Liver (tissue), 9 donors: Measurements from ENCODE around the gene KIF12. TPM values are rescaled to one million over a fixed set of nuclear protein-coding genes. Genes with fewer than 3 reads are reported as not detected.

ENCODE experiments used
- DNase-seq: peaks from one replicate; pipeline ENCODE4 v3.0.0-alpha.2; 2017; ENCODE audit warnings: low spot score
- H3K27ac ChIP-seq, 2 donors: one replicate each; pipeline ENCODE4 v1.7.0; 2013; ENCODE audit warnings: inconsistent platforms in 2 of 2, low read length in 2 of 2, control low read depth in 1 of 2, low read depth in 1 of 2, mild to moderate bottlenecking in 1 of 2
- H3K27me3 ChIP-seq, 4 donors: one replicate each; pipeline versions ENCODE4 v1.6.1 to v1.7.0; 2013; ENCODE audit warnings: low read length in 3 of 4, inconsistent platforms in 1 of 4, mild to moderate bottlenecking in 1 of 4, moderate library complexity in 1 of 4; ENCODE audit not compliant: control insufficient read depth in 4 of 4, insufficient read depth in 4 of 4
- H3K36me3 ChIP-seq, 4 donors: one replicate each; pipeline versions ENCODE4 v1.6.1 to v1.7.0; 2013; ENCODE audit warnings: low read length in 3 of 4, mild to moderate bottlenecking in 3 of 4, low read depth in 1 of 4, moderate library complexity in 1 of 4; ENCODE audit not compliant: control insufficient read depth in 4 of 4, insufficient read depth in 3 of 4
- H3K4me1 ChIP-seq, 4 donors: one replicate each; pipeline versions ENCODE4 v1.6.1 to v1.7.0; 2013; ENCODE audit warnings: low read length in 3 of 4, mild to moderate bottlenecking in 3 of 4, moderate library complexity in 1 of 4; ENCODE audit not compliant: control insufficient read depth in 4 of 4, insufficient read depth in 4 of 4
- H3K4me3 ChIP-seq, 3 donors: one replicate each; pipeline versions ENCODE4 v1.6.1 to v1.7.0; 2013; ENCODE audit warnings: low read length in 3 of 3, control low read depth in 1 of 3, low read depth in 1 of 3, mild to moderate bottlenecking in 1 of 3
- H3K9ac ChIP-seq, 2 donors: one replicate each; pipeline ENCODE4 v1.7.0; 2013; ENCODE audit warnings: low read length in 2 of 2, mild to moderate bottlenecking in 2 of 2, moderate library complexity in 2 of 2, control low read depth in 1 of 2, low read depth in 1 of 2
- H3K9me3 ChIP-seq, 4 donors: one replicate each; pipeline versions ENCODE4 v1.6.1 to v1.7.0; 2013; ENCODE audit warnings: low read length in 3 of 4; ENCODE audit not compliant: control insufficient read depth in 4 of 4
- ATF3 ChIP-seq: IDR thresholded peaks from 2 replicates; pipeline ENCODE4 v1.6.1; 2016; ENCODE audit warnings: antibody characterized with exemption
- CTCF ChIP-seq: fragments of 150-350 bp; IDR thresholded peaks from 2 replicates; pipeline ENCODE4 v1.5.1; 2017; ENCODE audit warnings: improper control_type of control experiment, low read depth, low read length; ENCODE audit not compliant: missing input control
- EGR1 ChIP-seq, 2 donors: IDR thresholded peaks; 2 replicates each; pipeline ENCODE4 v1.6.1; 2016 to 2018; ENCODE audit warnings: antibody characterized with exemption in 2 of 2, low read depth in 2 of 2
- FOXA1 ChIP-seq: IDR thresholded peaks from 2 replicates; pipeline ENCODE4 v1.6.1; 2016; ENCODE audit warnings: antibody characterized with exemption
- FOXA2 ChIP-seq: IDR thresholded peaks from 2 replicates; pipeline ENCODE4 v1.6.1; 2016; ENCODE audit warnings: antibody characterized with exemption
- GABPA ChIP-seq, 2 donors: IDR thresholded peaks in 1 of 2; conservative IDR thresholded peaks in 1 of 2; 2 replicates each; pipeline ENCODE4 v1.6.1; 2016; ENCODE audit warnings: antibody characterized with exemption in 2 of 2, mild to moderate bottlenecking in 1 of 2, moderate library complexity in 1 of 2
- HNF4A ChIP-seq, 2 donors: conservative IDR thresholded peaks; 2 replicates each; pipeline ENCODE4 v1.6.1; 2016; ENCODE audit warnings: antibody characterized with exemption in 2 of 2, mild to moderate bottlenecking in 2 of 2
- HNF4G ChIP-seq: IDR thresholded peaks from 2 replicates; pipeline ENCODE4 v1.6.1; 2016; ENCODE audit warnings: antibody characterized with exemption
- JUND ChIP-seq, 2 donors: IDR thresholded peaks; 2 replicates each; pipeline ENCODE4 v1.6.1; 2016; ENCODE audit warnings: antibody characterized with exemption in 2 of 2
- MAX ChIP-seq: IDR thresholded peaks from 2 replicates; pipeline ENCODE4 v1.6.1; 2016; ENCODE audit warnings: antibody characterized with exemption
- NR2F2 ChIP-seq: IDR thresholded peaks from 2 replicates; pipeline ENCODE4 v1.6.1; 2016; ENCODE audit warnings: antibody characterized with exemption
- RAD21 ChIP-seq, 2 donors: IDR thresholded peaks; 2 replicates each; pipeline ENCODE4 v1.6.1; 2016; ENCODE audit warnings: antibody characterized with exemption in 2 of 2, mild to moderate bottlenecking in 2 of 2
- REST ChIP-seq: IDR thresholded peaks from 2 replicates; pipeline ENCODE4 v1.6.1; 2016; ENCODE audit warnings: antibody characterized with exemption, mild to moderate bottlenecking
- RXRA ChIP-seq, 2 donors: IDR thresholded peaks; 2 replicates each; pipeline ENCODE4 v1.6.1; 2017 to 2018; ENCODE audit warnings: antibody characterized with exemption in 2 of 2, mild to moderate bottlenecking in 1 of 2
- SP1 ChIP-seq: IDR thresholded peaks from 2 replicates; pipeline ENCODE4 v1.6.1; 2018; ENCODE audit warnings: antibody characterized with exemption, mild to moderate bottlenecking
- TAF1 ChIP-seq: conservative IDR thresholded peaks from 2 replicates; pipeline ENCODE4 v1.6.1; 2016; ENCODE audit warnings: antibody characterized with exemption, mild to moderate bottlenecking
- YY1 ChIP-seq: IDR thresholded peaks from 2 replicates; pipeline ENCODE4 v1.6.1; 2016; ENCODE audit warnings: antibody characterized with exemption, mild to moderate bottlenecking
- ZBTB33 ChIP-seq: IDR thresholded peaks from 2 replicates; pipeline ENCODE4 v1.6.1; 2016; ENCODE audit warnings: antibody characterized with exemption
- WGBS: extraction: QIAGEN DNeasy Blood & Tissue Kit; methylation state at CpG from one replicate; pipeline ENCODE4 v1.1.7; 2013; 5-methylcytosine and 5-hydroxymethylcytosine counted together
- polyA plus RNA-seq, 2 donors: library from polyadenylated mRNA; stranded (reverse) in 1 of 2; unstranded in 1 of 2; fragments of 200-250 nt in 1 of 2; fragments of >200 nt in 1 of 2; fragmentation: Nextera tagmentation in 1 of 2; extraction: Ambion mirVana in 1 of 2; gene quantifications; one replicate each; pipeline versions ENCODE4 v1.2.1 to v1.2.3, GENCODE V29; 2013 to 2015
- total RNA-seq, 2 donors: library from RNA; depleted of rRNA; stranded (reverse); fragments of >200 nt; gene quantifications; one replicate each; pipeline ENCODE4 v1.2.3, GENCODE V29; 2014
- donor health status: healthy.
- donor health status: healthy.
- donor health status: healthy.
- donor health status: healthy.
- donor health status: healthy.

The KIF12 gene
- total and polyA plus RNA-seq, 4 donors: 2.9 to 11.8 (median 7.7) TPM

- Histone ChIP-seq H3K9ac (no peak overlapping the region), H3K27me3 (no peaks in the 10 kb centered on the region), H3K4me1 (no peaks in the 10 kb centered on the region), H3K36me3 (peaks cover 5 to 12% (median 12%) of the 10 kb centered on the region in 4 donors), H3K4me3 (no peak overlapping the region), H3K27ac (no peak overlapping the region), H3K9me3 (no peaks in the 10 kb centered on the region)
- peak; percentile 2 for DNase-seq
- WGBS: 95% methylated on average over 7 of the region's 7 CpGs
- TF ChIP-seq RAD21 (IDR thresholded peaks at IDR 0.05) (no peak), SP1 (no peak), REST (no peak), YY1 (no peak), FOXA1 (no peak), ZBTB33 (no peak), TAF1 (no peak), EGR1 (IDR thresholded peaks at IDR 0.05; ENCODE audit: low read depth in 2 of 2) (no peak), CTCF (no peak), HNF4G (no peak), MAX (no peak)
These were observed 43.2 kb downstream of the KIF12 start for GRCh38 chr9:114055894-114056293.

GRCh38 chr9:114055061-114055460 lies 44.0 kb downstream of the KIF12 start:
- DNase-seq: peak; percentile 17

More at GRCh38 chr9:114055061-114055460, 44.0 kb downstream of the KIF12 start:
- H3K9me3 ChIP-seq: no peaks in the 10 kb centered on the region
- WGBS: 93% methylated on average over 18 of the region's 18 CpGs
- no peaks in the 10 kb centered on the region for H3K27me3 ChIP-seq
- no peak overlapping the region for H3K4me3 ChIP-seq
- no peaks in the 10 kb centered on the region for H3K4me1 ChIP-seq
- no peak overlapping the region for H3K9ac ChIP-seq
- no peak for TF ChIP-seq ZBTB33
- TF ChIP-seq SP1: no peak
- no peak for TF ChIP-seq EGR1 (IDR thresholded peaks at IDR 0.05; ENCODE audit: low read depth in 2 of 2)
- TF ChIP-seq RAD21 (IDR thresholded peaks at IDR 0.05): no peak
- TF ChIP-seq YY1: no peak
- no peak for TF ChIP-seq NR2F2
- TF ChIP-seq GABPA (IDR thresholded peaks at IDR 0.05 in 1 of 2, conservative IDR thresholded peaks at IDR 0.05 in 1 of 2): no peak
- no peak for TF ChIP-seq REST
- no peak for TF ChIP-seq MAX
- no peak for TF ChIP-seq FOXA2
- TF ChIP-seq ATF3: no peak
- no peak for TF ChIP-seq HNF4A (conservative IDR thresholded peaks at IDR 0.05)
- TF ChIP-seq TAF1: no peak
- no peak for TF ChIP-seq FOXA1
- TF ChIP-seq RXRA (IDR thresholded peaks at IDR 0.05): no peak
- no peak for TF ChIP-seq JUND (IDR thresholded peaks at IDR 0.05)
- no peak overlapping the region for H3K27ac ChIP-seq
- H3K36me3 ChIP-seq: peaks cover 0 to 8% (median 4%) of the 10 kb centered on the region in 4 donors
